ENCODE results near the gene CEACAM4.

The CEACAM4 gene

DNA sequence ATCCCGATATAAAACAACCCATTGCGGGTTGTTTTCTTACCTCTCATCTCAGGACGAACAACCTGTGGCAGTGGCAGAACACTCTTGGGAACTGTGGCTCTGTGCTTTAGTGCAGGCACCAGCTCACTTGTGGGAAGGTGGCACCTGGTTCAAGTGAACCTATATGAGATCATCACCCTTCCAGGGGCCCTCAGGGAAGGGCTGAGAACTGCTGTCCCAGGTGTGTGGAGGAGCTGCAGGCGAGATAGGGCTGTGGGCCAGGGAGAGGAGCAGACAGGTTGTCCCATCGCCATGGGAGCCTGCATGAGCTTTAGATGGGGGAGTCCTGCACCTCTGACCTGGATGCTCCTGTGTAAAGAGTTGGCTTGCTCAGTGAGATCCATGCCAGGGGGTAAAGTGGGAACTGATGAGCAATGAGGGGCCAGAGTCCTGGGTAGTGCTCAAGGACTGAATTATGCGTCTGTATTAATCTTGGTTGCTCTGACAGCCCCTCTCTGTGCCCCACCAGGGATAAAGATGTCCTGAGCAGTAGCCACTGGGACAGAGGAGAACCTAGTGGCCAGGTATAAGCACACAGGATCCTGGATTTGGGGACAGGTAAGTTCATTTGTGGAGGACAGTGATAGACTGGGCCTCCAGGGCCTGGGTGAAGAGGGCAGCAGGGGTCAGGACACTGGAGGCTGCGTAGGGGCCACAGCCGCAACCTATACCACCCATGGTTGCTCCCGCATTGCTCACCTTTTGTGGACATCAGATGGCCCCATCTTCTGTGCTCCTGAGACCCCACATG is 8.7 kb downstream of the CEACAM4 start:
- H3K9me3 ChIP-seq (ENCODE audit: control insufficient read depth, insufficient read depth, low read depth, low read length): no peaks in the 10 kb centered on the region
- H3K27ac ChIP-seq (ENCODE audit: low read depth, low read length): no peak overlapping the region
- no peak overlapping the region for H3K4me3 ChIP-seq (ENCODE audit: low read depth, low read length)
- no peaks in the 10 kb centered on the region for H3K36me3 ChIP-seq (ENCODE audit: control insufficient read depth, insufficient read depth, low read length)
- H3K4me1 ChIP-seq (ENCODE audit: control insufficient read depth, insufficient read depth, low read length): no peaks in the 10 kb centered on the region
- no peak overlapping the region for H3K9ac ChIP-seq (ENCODE audit: low read length)
- peaks cover 49% of the 10 kb centered on the region for H3K27me3 ChIP-seq (ENCODE audit: control insufficient read depth, insufficient read depth, low read length)

DNA sequence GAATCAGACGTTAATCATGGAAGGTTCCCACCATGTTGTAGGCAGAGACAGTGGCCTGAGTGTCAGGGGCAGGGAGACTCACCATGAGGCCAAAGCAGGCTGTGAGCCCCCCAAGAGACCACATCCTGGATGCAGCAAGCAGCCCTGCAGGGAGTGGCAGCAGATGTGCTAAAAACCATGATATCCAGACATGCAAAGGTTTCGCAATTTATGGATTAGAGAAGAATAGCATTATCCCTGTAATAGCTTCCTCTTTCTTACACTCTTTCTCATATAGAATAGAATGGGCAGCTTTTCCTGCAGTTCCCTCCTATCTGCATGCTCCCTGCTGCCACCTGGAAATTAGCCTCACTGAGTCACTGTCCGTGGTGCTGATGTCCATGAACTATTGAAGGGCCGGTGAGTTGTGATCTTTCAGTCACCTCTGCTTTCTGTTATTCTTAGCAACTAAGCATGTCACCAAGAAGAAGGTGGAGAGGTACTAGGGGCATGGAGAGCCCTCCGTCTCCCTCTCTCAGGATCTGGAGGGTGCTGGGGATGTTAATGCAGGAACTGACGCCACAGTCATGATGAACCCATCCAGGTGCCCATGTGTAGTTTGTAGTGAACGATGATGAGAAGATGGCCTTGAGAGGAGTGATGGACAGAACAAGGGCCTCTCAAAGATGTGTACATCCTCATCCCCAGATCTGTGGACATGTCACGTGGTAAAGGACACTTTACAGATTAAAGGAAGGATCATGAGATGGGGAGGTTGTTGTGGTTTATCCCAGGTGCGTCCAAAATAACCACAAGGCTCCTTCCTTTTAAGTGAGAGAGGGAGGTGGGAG is 9.9 kb downstream of the CEACAM4 start:
- Histone ChIP-seq H3K4me3 (ENCODE audit: low read depth, low read length) (no peak overlapping the region), H3K4me1 (ENCODE audit: control insufficient read depth, insufficient read depth, low read length) (no peaks in the 10 kb centered on the region), H3K27ac (ENCODE audit: low read depth, low read length) (no peak overlapping the region), H3K36me3 (ENCODE audit: control insufficient read depth, insufficient read depth, low read length) (no peaks in the 10 kb centered on the region), H3K9me3 (ENCODE audit: control insufficient read depth, insufficient read depth, low read depth, low read length) (no peaks in the 10 kb centered on the region), H3K9ac (ENCODE audit: low read length) (no peak overlapping the region), H3K27me3 (ENCODE audit: control insufficient read depth, insufficient read depth, low read length) (peaks cover 52% of the 10 kb centered on the region)

DNA sequence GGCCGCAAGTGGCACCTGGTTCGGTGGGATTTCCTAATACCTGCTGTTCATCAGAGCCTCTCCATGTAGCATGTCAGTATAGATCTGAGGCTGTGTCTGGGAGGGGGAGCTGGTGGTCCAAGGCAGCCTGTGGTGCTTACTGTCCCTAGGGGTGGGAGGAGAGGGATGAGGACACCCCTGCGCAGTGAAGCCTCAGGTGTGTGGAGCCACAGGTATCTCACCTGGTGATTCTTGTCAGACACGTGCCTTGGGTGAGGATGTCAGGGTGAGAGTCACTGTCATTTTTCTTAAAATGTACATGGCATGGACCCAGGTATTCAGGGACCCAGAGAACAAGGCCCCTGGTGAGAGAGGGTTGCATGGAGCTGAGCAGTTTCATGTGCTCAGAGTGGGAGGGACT is 11.7 kb downstream of the CEACAM4 start:
- H3K36me3 ChIP-seq (ENCODE audit: control insufficient read depth, insufficient read depth, low read length): no peaks in the 10 kb centered on the region
- H3K27ac ChIP-seq (ENCODE audit: low read depth, low read length): no peak overlapping the region
- H3K9ac ChIP-seq (ENCODE audit: low read length): no peak overlapping the region
- peaks cover 55% of the 10 kb centered on the region for H3K27me3 ChIP-seq (ENCODE audit: control insufficient read depth, insufficient read depth, low read length)
- no peaks in the 10 kb centered on the region for H3K4me1 ChIP-seq (ENCODE audit: control insufficient read depth, insufficient read depth, low read length)
- no peak overlapping the region for H3K4me3 ChIP-seq (ENCODE audit: low read depth, low read length)
- no peaks in the 10 kb centered on the region for H3K9me3 ChIP-seq (ENCODE audit: control insufficient read depth, insufficient read depth, low read depth, low read length)

DNA sequence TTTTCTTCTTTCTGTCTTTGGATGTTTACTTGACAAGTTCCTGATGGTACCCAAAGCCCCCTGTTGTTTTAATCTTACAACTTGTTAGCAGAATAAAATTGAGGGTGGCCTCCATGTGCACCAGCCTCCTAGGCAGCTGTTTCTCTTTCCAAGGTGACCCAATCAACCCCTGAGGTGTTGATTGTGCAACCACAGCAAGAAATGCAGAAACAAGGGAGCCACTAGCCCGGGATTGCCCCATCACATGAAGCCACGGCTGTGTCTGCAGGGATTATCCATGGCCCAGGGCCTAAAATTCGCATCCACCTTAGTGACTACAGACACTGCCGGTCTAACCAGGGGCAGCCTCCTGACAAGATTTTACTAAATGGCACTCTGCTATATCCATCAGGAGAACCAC is 14.4 kb downstream of the CEACAM4 start:
- Histone ChIP-seq H3K9me3 (ENCODE audit: control insufficient read depth, insufficient read depth, low read depth, low read length) (no peaks in the 10 kb centered on the region), H3K9ac (ENCODE audit: low read length) (no peak overlapping the region), H3K27ac (ENCODE audit: low read depth, low read length) (no peak overlapping the region), H3K4me3 (ENCODE audit: low read depth, low read length) (no peak overlapping the region), H3K27me3 (ENCODE audit: control insufficient read depth, insufficient read depth, low read length) (peaks cover 73% of the 10 kb centered on the region), H3K36me3 (ENCODE audit: control insufficient read depth, insufficient read depth, low read length) (no peaks in the 10 kb centered on the region), H3K4me1 (ENCODE audit: control insufficient read depth, insufficient read depth, low read length) (no peaks in the 10 kb centered on the region)

DNA sequence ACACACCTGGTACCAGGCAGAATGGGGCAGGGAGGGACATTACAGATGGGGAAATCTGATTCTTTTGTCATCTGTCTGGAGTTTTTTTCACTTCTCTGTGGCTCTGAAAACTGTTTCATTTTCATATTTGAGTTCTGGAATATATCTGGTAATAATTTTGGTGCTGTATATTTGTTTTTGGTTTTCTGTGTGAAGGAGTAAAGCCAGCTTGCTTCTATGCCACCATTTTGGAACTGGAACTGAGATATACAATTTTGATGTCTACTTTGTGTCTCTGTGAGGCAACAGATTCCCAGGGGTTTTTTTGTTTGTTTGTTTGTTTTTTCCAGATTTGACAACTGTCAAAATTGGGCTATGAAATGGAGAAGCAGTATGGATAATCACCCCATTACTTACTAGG is 16.1 kb downstream of the CEACAM4 start:
- H3K36me3 ChIP-seq (ENCODE audit: control insufficient read depth, insufficient read depth, low read length): no peaks in the 10 kb centered on the region
- H3K27ac ChIP-seq (ENCODE audit: low read depth, low read length): no peak overlapping the region
- H3K4me3 ChIP-seq (ENCODE audit: low read depth, low read length): no peak overlapping the region
- no peaks in the 10 kb centered on the region for H3K9me3 ChIP-seq (ENCODE audit: control insufficient read depth, insufficient read depth, low read depth, low read length)
- H3K9ac ChIP-seq (ENCODE audit: low read length): no peak overlapping the region
- no peaks in the 10 kb centered on the region for H3K4me1 ChIP-seq (ENCODE audit: control insufficient read depth, insufficient read depth, low read length)
- H3K27me3 ChIP-seq (ENCODE audit: control insufficient read depth, insufficient read depth, low read length): peaks cover 81% of the 10 kb centered on the region

DNA sequence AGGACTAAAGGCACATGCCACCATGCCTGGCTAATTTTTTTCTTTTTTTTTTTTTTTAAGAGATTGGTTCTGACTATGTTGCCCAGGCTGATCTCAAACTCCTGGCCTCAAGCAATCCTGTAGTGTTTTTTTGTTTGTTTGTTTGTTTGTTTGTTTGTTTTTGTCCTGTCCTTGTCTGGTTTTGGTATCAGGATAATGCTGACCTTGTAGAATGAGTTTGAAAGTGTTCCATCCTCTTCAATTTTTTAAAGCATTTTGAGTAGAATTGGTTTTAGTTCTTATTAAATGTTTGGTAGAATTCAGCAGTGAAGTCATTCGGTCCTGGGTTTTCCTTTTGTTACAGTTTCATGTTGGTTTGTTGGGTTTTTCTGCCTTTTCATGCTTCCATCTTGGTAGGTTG is 19.2 kb downstream of the CEACAM4 start:
- H3K27ac ChIP-seq (ENCODE audit: low read depth, low read length): no peak overlapping the region
- H3K9me3 ChIP-seq (ENCODE audit: control insufficient read depth, insufficient read depth, low read depth, low read length): no peaks in the 10 kb centered on the region

DNA sequence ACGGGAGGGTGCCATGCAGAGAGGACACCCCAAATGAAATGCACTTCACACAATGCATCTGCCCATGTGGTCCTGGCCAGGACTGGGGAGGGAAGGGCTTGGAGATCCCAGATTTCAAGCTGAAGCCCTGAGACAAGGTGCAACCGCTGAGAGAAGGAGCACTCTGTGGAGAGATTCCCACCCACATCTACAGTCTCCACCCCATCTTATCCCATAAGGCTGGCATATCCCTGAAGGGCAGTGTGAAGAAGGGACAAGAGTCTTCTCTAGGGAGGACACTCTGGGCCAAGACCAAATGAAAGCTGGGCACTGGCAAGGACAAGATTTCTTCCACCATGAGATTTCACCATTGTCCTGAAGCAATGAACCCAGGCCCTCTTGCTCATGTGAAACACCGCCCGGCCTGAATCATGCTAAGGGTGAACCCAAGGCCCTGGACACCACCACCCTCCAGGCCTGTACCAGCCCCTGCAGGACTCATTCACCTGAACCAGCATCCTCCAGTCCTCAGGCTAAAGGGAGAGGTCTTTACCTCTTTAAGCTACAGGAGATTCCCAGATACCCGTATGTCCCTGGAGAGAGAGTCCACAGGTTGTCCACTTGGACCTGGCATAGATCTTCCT is 20.5 kb downstream of the CEACAM4 start:
- no peak overlapping the region for H3K9ac ChIP-seq (ENCODE audit: low read length)
- no peaks in the 10 kb centered on the region for H3K4me1 ChIP-seq (ENCODE audit: control insufficient read depth, insufficient read depth, low read length)
- H3K27ac ChIP-seq (ENCODE audit: low read depth, low read length): no peak overlapping the region
- H3K27me3 ChIP-seq (ENCODE audit: control insufficient read depth, insufficient read depth, low read length): peaks cover 98% of the 10 kb centered on the region
- H3K9me3 ChIP-seq (ENCODE audit: control insufficient read depth, insufficient read depth, low read depth, low read length): no peaks in the 10 kb centered on the region
- H3K4me3 ChIP-seq (ENCODE audit: low read depth, low read length): no peak overlapping the region
- H3K36me3 ChIP-seq (ENCODE audit: control insufficient read depth, insufficient read depth, low read length): no peaks in the 10 kb centered on the region

More for the DNA sequence above, 19.2 kb downstream of the CEACAM4 start:
- H3K36me3 ChIP-seq (ENCODE audit: control insufficient read depth, insufficient read depth, low read length): no peaks in the 10 kb centered on the region
- H3K4me3 ChIP-seq (ENCODE audit: low read depth, low read length): no peak overlapping the region
- no peak overlapping the region for H3K9ac ChIP-seq (ENCODE audit: low read length)
- H3K4me1 ChIP-seq (ENCODE audit: control insufficient read depth, insufficient read depth, low read length): no peaks in the 10 kb centered on the region
- H3K27me3 ChIP-seq (ENCODE audit: control insufficient read depth, insufficient read depth, low read length): peaks cover 87% of the 10 kb centered on the region

DNA sequence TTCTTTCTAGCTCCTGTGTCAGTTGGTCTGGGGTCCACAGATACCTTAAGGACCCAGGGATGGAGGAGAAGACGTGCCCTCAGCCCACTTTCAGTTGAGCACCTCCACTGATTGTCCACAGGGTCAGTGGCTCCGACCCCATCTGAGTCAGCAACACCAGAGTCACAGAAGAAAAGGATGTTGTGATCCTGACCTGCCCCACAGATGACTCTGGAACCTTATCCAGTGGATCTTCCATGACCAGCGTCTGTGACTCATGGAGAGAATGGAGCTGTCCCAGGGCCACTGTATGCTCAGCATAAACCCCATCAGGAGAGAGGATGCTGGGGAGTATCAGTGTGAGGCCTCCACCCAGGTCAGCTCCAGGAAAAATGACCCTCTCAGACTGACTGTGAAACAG is 22.0 kb downstream of the CEACAM4 start:
- Histone ChIP-seq H3K9me3 (ENCODE audit: control insufficient read depth, insufficient read depth, low read depth, low read length) (no peaks in the 10 kb centered on the region), H3K36me3 (ENCODE audit: control insufficient read depth, insufficient read depth, low read length) (no peaks in the 10 kb centered on the region), H3K27ac (ENCODE audit: low read depth, low read length) (no peak overlapping the region), H3K9ac (ENCODE audit: low read length) (no peak overlapping the region), H3K27me3 (ENCODE audit: control insufficient read depth, insufficient read depth, low read length) (peaks cover 98% of the 10 kb centered on the region), H3K4me1 (ENCODE audit: control insufficient read depth, insufficient read depth, low read length) (peaks cover 7% of the 10 kb centered on the region), H3K4me3 (ENCODE audit: low read depth, low read length) (no peak overlapping the region)

DNA sequence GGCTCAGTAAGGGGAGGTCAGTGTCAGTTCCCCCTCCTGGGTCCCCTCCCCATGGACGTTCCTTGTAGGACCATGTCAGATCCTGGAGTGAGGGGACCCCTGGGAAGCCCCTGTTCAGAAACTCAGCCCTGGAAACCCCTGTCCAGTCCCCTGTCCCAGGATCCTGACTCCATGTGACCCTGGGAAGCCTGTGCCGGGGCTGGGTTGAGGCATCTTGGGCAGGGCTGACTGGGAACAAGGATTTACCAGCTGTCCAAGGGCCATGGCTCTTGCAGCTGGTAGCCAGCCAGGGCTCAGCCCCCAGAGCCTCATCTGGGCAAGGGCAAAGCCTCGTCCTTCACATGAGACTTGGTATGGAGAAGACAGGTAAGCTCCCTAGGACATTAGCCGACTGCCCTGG is 25.1 kb downstream of the CEACAM4 start:
- Histone ChIP-seq H3K36me3 (ENCODE audit: control insufficient read depth, insufficient read depth, low read length) (no peaks in the 10 kb centered on the region), H3K27ac (ENCODE audit: low read depth, low read length) (no peak overlapping the region), H3K4me1 (ENCODE audit: control insufficient read depth, insufficient read depth, low read length) (peaks cover 15% of the 10 kb centered on the region), H3K27me3 (ENCODE audit: control insufficient read depth, insufficient read depth, low read length) (peaks cover 83% of the 10 kb centered on the region), H3K9ac (ENCODE audit: low read length) (no peak overlapping the region), H3K4me3 (ENCODE audit: low read depth, low read length) (no peak overlapping the region), H3K9me3 (ENCODE audit: control insufficient read depth, insufficient read depth, low read depth, low read length) (no peaks in the 10 kb centered on the region)

DNA sequence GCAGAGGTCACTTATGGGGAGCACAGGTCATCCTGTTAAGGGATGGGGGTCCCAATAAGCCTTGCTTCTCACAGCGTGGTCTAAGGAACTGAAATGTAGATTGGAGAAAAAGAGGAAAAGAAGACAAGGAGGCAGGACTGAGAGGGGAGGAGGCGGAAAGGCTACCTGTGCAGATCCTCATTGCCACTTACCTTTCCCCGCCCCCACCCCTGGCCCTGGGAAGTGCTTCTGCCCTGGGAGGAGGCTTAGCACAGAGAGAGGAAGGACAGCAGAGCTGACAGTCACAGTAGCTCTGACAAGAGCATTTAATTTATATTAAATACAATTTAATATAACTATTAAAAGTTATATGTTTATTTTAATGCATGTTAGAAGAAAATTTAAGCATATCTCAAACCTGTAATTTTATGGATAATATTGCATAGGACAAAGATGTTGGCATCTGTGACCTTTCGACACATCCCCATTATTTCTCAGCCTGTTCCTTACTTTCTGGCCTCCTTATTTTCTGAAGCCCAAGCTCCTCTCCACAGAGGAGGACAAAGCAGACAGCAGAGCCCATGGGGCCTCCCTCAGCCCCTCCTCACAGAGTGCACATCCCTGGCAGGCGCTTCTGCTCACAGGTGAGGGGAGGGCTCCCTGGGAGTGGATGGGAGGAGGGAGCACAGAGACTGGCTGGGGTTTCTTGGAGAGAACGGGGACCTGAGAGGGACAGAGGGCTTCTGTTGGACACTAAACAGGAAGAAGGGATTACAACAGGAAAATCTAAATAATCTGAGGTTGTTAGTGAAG is 27.5 kb downstream of the CEACAM4 start:
- no peak overlapping the region for H3K9ac ChIP-seq (ENCODE audit: low read length)
- H3K4me1 ChIP-seq (ENCODE audit: control insufficient read depth, insufficient read depth, low read length): peaks cover 15% of the 10 kb centered on the region
- H3K27me3 ChIP-seq (ENCODE audit: control insufficient read depth, insufficient read depth, low read length): peaks cover 82% of the 10 kb centered on the region
- H3K4me3 ChIP-seq (ENCODE audit: low read depth, low read length): no peak overlapping the region
- no peaks in the 10 kb centered on the region for H3K36me3 ChIP-seq (ENCODE audit: control insufficient read depth, insufficient read depth, low read length)
- H3K9me3 ChIP-seq (ENCODE audit: control insufficient read depth, insufficient read depth, low read depth, low read length): no peaks in the 10 kb centered on the region
- H3K27ac ChIP-seq (ENCODE audit: low read depth, low read length): no peak overlapping the region

Data from HUES6 (cell line).